Loucy (cell line): ENCODE data around the gene P2RX2.

Experiments
- EZH2phosphoT487 ChIP-seq: fragments of 200-600 bp; IDR thresholded peaks from 2 replicates; pipeline ENCODE4 v1.6.1; 2018; ENCODE audit warnings: antibody characterized with exemption, mild to moderate bottlenecking, moderate library complexity, borderline replicate concordance
- TF ChIP-seq, protein P1 (sequence below): fragments of 200-600 bp; sonication (generic); conservative IDR thresholded peaks from 2 replicates; pipeline ENCODE4 v1.5.1; 2014; ENCODE audit warnings: mild to moderate bottlenecking, antibody characterized with exemption, low read length

DNA sequence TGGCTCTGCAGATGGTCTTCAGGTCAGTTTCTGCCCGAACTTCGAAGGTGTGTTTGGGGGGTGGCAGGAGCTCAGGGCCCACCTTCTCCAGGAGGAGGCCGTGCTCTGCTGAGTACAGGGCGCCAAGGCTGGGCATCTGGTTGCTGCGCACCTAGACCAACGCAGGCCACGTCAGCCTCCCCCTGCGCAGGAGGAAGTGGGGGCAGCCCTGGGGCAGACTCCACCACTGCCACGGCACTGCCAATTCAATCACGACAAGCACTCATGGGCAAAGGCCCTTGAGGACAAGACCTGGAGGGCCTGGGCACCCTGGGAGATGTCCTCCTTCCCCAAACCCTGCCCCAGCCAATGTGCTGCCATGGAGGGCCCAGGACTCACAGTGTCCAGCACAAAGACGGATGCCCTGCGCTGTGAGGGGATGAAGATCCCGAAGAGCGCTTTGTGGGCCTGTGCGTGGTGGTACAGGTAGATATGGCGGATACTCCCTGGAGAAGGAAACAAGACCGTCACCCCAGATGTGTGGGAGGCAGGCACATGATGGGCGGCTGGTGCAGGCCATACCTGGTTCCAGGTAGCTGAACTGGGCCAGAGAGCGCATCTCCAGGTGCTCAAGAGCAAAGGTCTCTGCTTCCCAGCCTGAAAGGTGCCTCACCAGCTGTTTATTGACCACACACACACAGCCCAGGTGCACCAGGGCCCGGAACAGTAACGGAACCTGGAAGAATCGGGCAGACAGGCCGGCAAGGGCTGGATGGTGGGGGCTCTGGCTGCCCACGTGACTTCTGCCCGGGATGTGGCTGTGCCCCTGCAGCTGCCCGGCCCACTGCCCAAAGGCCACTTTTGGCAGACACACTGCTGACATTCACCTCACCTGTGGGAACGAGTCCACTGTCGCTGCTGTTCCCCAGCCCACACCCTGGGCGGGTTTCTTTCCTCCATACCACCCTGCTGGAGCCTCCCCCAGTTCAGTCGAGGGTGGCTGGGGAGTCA lies 24.6 kb downstream of the P2RX2 start:
- TF ChIP-seq, protein P1, sequence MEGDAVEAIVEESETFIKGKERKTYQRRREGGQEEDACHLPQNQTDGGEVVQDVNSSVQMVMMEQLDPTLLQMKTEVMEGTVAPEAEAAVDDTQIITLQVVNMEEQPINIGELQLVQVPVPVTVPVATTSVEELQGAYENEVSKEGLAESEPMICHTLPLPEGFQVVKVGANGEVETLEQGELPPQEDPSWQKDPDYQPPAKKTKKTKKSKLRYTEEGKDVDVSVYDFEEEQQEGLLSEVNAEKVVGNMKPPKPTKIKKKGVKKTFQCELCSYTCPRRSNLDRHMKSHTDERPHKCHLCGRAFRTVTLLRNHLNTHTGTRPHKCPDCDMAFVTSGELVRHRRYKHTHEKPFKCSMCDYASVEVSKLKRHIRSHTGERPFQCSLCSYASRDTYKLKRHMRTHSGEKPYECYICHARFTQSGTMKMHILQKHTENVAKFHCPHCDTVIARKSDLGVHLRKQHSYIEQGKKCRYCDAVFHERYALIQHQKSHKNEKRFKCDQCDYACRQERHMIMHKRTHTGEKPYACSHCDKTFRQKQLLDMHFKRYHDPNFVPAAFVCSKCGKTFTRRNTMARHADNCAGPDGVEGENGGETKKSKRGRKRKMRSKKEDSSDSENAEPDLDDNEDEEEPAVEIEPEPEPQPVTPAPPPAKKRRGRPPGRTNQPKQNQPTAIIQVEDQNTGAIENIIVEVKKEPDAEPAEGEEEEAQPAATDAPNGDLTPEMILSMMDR = no peak
- no peak for TF ChIP-seq EZH2phosphoT487
